Nephron (organoid): ENCODE results near the gene FAM78B.

Experiments
- H3K27ac Mint-ChIP-seq, 3 experiments: 2 replicates each; pipeline ENCODE4 v1.8.0; 2020; ENCODE audit warnings: mixed read lengths in 3 of 3, mild to moderate bottlenecking in 2 of 3, moderate library complexity in 1 of 3
- H3K27me3 Mint-ChIP-seq: 2 replicates; pipeline ENCODE4 v1.8.0; 2021; ENCODE audit warnings: low read depth, mild to moderate bottlenecking, moderate library complexity, mixed read lengths
- H3K36me3 Mint-ChIP-seq: 2 replicates; pipeline ENCODE4 v1.8.0; 2020; ENCODE audit warnings: low read depth, mixed read lengths
- H3K4me1 Mint-ChIP-seq: 2 replicates; pipeline ENCODE4 v1.8.0; 2020; ENCODE audit warnings: mixed read lengths
- H3K4me3 Mint-ChIP-seq, 3 experiments: 2 replicates each; pipeline ENCODE4 v1.8.0; 2020; ENCODE audit warnings: mild to moderate bottlenecking in 3 of 3, mixed read lengths in 3 of 3, moderate library complexity in 2 of 3
- H3K9me3 Mint-ChIP-seq: 2 replicates; pipeline ENCODE4 v1.8.0; 2020; ENCODE audit warnings: mixed read lengths
- CTCF ChIP-seq, 3 experiments: fragments of 200-600 bp; sonication (generic); IDR thresholded peaks; one replicate each; pipeline ENCODE4 v1.5.0; 2021; ENCODE audit warnings: antibody characterized with exemption in 3 of 3; ENCODE audit not compliant: unreplicated experiment in 3 of 3

The FAM78B gene

GRCh38 chr1:166063701-166064100 is 103.1 kb downstream of the FAM78B start:
- Mint-ChIP-seq H3K27me3 (no peaks in the 10 kb centered on the region), H3K36me3 (no peaks in the 10 kb centered on the region), H3K27ac (no peak overlapping the region), H3K4me3 (no peak overlapping the region), H3K9me3 (no peaks in the 10 kb centered on the region), H3K4me1 (no peaks in the 10 kb centered on the region)
- TF ChIP-seq CTCF (IDR thresholded peaks at IDR 0.05; ENCODE audit: unreplicated experiment in 3 of 3) = no peak

GRCh38 chr1:166062421-166063070 is 104.3 kb downstream of the FAM78B start:
- Mint-ChIP-seq H3K9me3 (no peaks in the 10 kb centered on the region), H3K4me1 (no peaks in the 10 kb centered on the region), H3K27ac (no peak overlapping the region), H3K4me3 (no peak overlapping the region), H3K36me3 (no peaks in the 10 kb centered on the region), H3K27me3 (no peaks in the 10 kb centered on the region)
- TF ChIP-seq CTCF (IDR thresholded peaks at IDR 0.05; ENCODE audit: unreplicated experiment in 3 of 3) = no peak

GRCh38 chr1:166057650-166058049 is 109.2 kb downstream of the FAM78B start:
- no peaks in the 10 kb centered on the region for H3K4me1 Mint-ChIP-seq

GRCh38 chr1:166053395-166053794 is 113.4 kb downstream of the FAM78B start:
- no peak overlapping the region for H3K27ac Mint-ChIP-seq
- H3K9me3 Mint-ChIP-seq = no peaks in the 10 kb centered on the region
- no peak for TF ChIP-seq CTCF (IDR thresholded peaks at IDR 0.05; ENCODE audit: unreplicated experiment in 3 of 3)
- H3K4me1 Mint-ChIP-seq = no peaks in the 10 kb centered on the region
- no peaks in the 10 kb centered on the region for H3K27me3 Mint-ChIP-seq
- no peaks in the 10 kb centered on the region for H3K36me3 Mint-ChIP-seq
- no peak overlapping the region for H3K4me3 Mint-ChIP-seq

More at GRCh38 chr1:166057650-166058049, 109.2 kb downstream of the FAM78B start:
- no peaks in the 10 kb centered on the region for H3K9me3 Mint-ChIP-seq
- no peak for TF ChIP-seq CTCF (IDR thresholded peaks at IDR 0.05; ENCODE audit: unreplicated experiment in 3 of 3)
- H3K27me3 Mint-ChIP-seq = no peaks in the 10 kb centered on the region
- no peak overlapping the region for H3K4me3 Mint-ChIP-seq
- no peaks in the 10 kb centered on the region for H3K36me3 Mint-ChIP-seq
- no peak overlapping the region for H3K27ac Mint-ChIP-seq

- Mint-ChIP-seq H3K27ac (no peak overlapping the region), H3K4me3 (no peak overlapping the region), H3K9me3 (no peaks in the 10 kb centered on the region), H3K4me1 (no peaks in the 10 kb centered on the region), H3K36me3 (no peaks in the 10 kb centered on the region), H3K27me3 (peaks cover 11% of the 10 kb centered on the region)
- TF ChIP-seq CTCF (IDR thresholded peaks at IDR 0.05; ENCODE audit: unreplicated experiment in 3 of 3) = no peak
These were observed 126.4 kb downstream of the FAM78B start for GRCh38 chr1:166040202-166040997.
